Lung (tissue), 12 donors: ENCODE results near the gene FNDC11. TPM values are rescaled to one million over a fixed set of nuclear protein-coding genes. Genes with fewer than 3 reads are reported as not detected.
A peak's percentile ranks its signal among the peaks of the same experiment; 100 is the strongest.

Source experiments
- ATAC-seq: fragments of 200-7000 bp; cut with Tn5 transposase; one replicate; pipeline ENCODE4 v1.9.1; 2020; ENCODE audit warnings: moderate number of reproducible peaks; ENCODE audit not compliant: insufficient read depth, low FRiP score
- DNase-seq, 3 donors: peaks; one replicate each; pipeline ENCODE4 v3.0.0-alpha.2; 2013 to 2017
- H3K27ac ChIP-seq, 2 donors: one replicate each; pipeline ENCODE4 v1.5.1; 2013; ENCODE audit warnings: mild to moderate bottlenecking in 2 of 2, moderate library complexity in 2 of 2, control low read depth in 1 of 2, inconsistent platforms in 1 of 2, low read depth in 1 of 2, low read length in 1 of 2
- H3K27me3 ChIP-seq, 3 donors: one replicate each; pipeline ENCODE4 v1.5.1; 2013; ENCODE audit warnings: low read length in 2 of 3; ENCODE audit not compliant: control insufficient read depth in 3 of 3, insufficient read depth in 3 of 3
- H3K36me3 ChIP-seq, 4 donors: one replicate each; pipeline ENCODE4 v1.5.1; 2013; ENCODE audit warnings: low read length in 4 of 4, mild to moderate bottlenecking in 1 of 4, moderate library complexity in 1 of 4; ENCODE audit not compliant: control insufficient read depth in 4 of 4, insufficient read depth in 4 of 4
- H3K4me1 ChIP-seq, 5 donors: one replicate each; pipeline ENCODE4 v1.5.1; 2013; ENCODE audit warnings: low read length in 5 of 5, mild to moderate bottlenecking in 2 of 5, moderate library complexity in 1 of 5; ENCODE audit not compliant: control insufficient read depth in 5 of 5, insufficient read depth in 5 of 5
- H3K4me3 ChIP-seq: one replicate; pipeline ENCODE4 v1.5.1; 2013; ENCODE audit warnings: mild to moderate bottlenecking, control low read depth, moderate library complexity
- H3K9ac ChIP-seq, 2 donors: one replicate each; pipeline ENCODE4 v1.5.1; 2013; ENCODE audit warnings: low read length in 2 of 2, control low read depth in 1 of 2; ENCODE audit not compliant: insufficient read depth in 1 of 2
- H3K9me3 ChIP-seq, 4 donors: one replicate each; pipeline ENCODE4 v1.5.1; 2013; ENCODE audit warnings: low read length in 3 of 4, mild to moderate bottlenecking in 1 of 4, moderate library complexity in 1 of 4; ENCODE audit not compliant: control insufficient read depth in 4 of 4, insufficient read depth in 3 of 4
- CTCF ChIP-seq: IDR thresholded peaks from 2 replicates; pipeline ENCODE4 v1.5.1; 2012; ENCODE audit warnings: mild to moderate bottlenecking; ENCODE audit errors: control extremely low read depth, extremely low read depth
- WGBS, 2 donors: extraction: QIAGEN DNeasy Blood & Tissue Kit; methylation state at CpG; one replicate each; pipeline ENCODE4 v1.1.7; 2013; 5-methylcytosine and 5-hydroxymethylcytosine counted together
- polyA plus RNA-seq, 2 donors: library from polyadenylated mRNA; stranded (reverse); fragments of 200-250 nt; gene quantifications; one replicate each; pipeline ENCODE4 v1.2.1, GENCODE V29; 2013
- total RNA-seq, 2 donors: library from RNA; depleted of rRNA in 1 of 2; stranded (reverse); fragments of >200 nt in 1 of 2; gene quantifications; one replicate each; pipeline ENCODE4 v1.2.1, GENCODE V29; 2014 to 2021
- donor health status: control.
- donor health status: control.
- donor health status: Bipolar disorder and iron deficiency.
- donor health status: healthy.
- donor health status: DM: yes; HTN: yes; CAD: no.

FNDC11 gene
- total and polyA plus RNA-seq, 4 donors = 1.0 to 3.2 (median 2.3) TPM

GRCh38 chr20:63553251-63553932 is 567 bp upstream of the FNDC11 start:
- Histone ChIP-seq H3K27me3 (peaks cover 0 to 12% (median 9%) of the 10 kb centered on the region in 3 donors), H3K9me3 (no peaks in the 10 kb centered on the region), H3K4me3 (peak overlapping the region; percentile 33), H3K9ac (peak overlapping the region in 1 of 2 donors; percentile 37), H3K27ac (no peak overlapping the region), H3K36me3 (peaks cover 0 to 4% (median 0%) of the 10 kb centered on the region in 4 donors), H3K4me1 (no peaks in the 10 kb centered on the region)
- 3 to 5% methylated on average over 20 to 37 of the region's 37 CpGs for whole genome bisulfite sequencing, 2 donors
- peak; percentile 86 for ATAC-seq
- no peak for TF ChIP-seq CTCF
- peak; percentile 68 to 86 (median 69) for DNase-seq

- Histone ChIP-seq H3K27me3 (peaks cover 0 to 5% (median 3%) of the 10 kb centered on the region in 3 donors), H3K27ac (no peak overlapping the region)
Observed at GRCh38 chr20:63554361-63555278, 661 bp downstream of the FNDC11 start.

GRCh38 chr20:63555661-63556381 is 1.9 kb downstream of the FNDC11 start:
- Histone ChIP-seq H3K27me3 (peaks cover 0 to 5% (median 0%) of the 10 kb centered on the region in 3 donors), H3K9me3 (no peaks in the 10 kb centered on the region), H3K27ac (no peak overlapping the region), H3K4me1 (no peaks in the 10 kb centered on the region), H3K36me3 (peaks cover 0 to 19% (median 4%) of the 10 kb centered on the region in 4 donors), H3K4me3 (no peak overlapping the region), H3K9ac (no peak overlapping the region)
- no peak for DNase-seq
- WGBS, 2 donors = 94 to 95% methylated on average over 45 of the region's 45 CpGs
- ATAC-seq = no peak
- TF ChIP-seq CTCF = no peak

More at GRCh38 chr20:63554361-63555278, 661 bp downstream of the FNDC11 start:
- H3K9ac ChIP-seq = no peak overlapping the region
- no peaks in the 10 kb centered on the region for H3K9me3 ChIP-seq
- WGBS, 2 donors = 74 to 78% methylated on average over 37 to 38 of the region's 38 CpGs
- ATAC-seq (no peak), DNase-seq (no peak)
- no peaks in the 10 kb centered on the region for H3K4me1 ChIP-seq
- no peak overlapping the region for H3K4me3 ChIP-seq
- H3K36me3 ChIP-seq = peaks cover 0 to 8% (median 0%) of the 10 kb centered on the region in 4 donors
- TF ChIP-seq CTCF = no peak
